ENCODE results near the gene ENPP7.

- TF ChIP-seq CTCF (IDR thresholded peaks at IDR 0.05 in 4 of 5, conservative IDR thresholded peaks at IDR 0.05 in 1 of 5) (no peak), POLR2A (IDR thresholded peaks at IDR 0.05) (no peak)
Observed at GRCh38 chr17:79739148-79740062, 8.7 kb downstream of the ENPP7 start.
